Measurements from ENCODE around the gene PAX5.

Gene PAX5

DNA sequence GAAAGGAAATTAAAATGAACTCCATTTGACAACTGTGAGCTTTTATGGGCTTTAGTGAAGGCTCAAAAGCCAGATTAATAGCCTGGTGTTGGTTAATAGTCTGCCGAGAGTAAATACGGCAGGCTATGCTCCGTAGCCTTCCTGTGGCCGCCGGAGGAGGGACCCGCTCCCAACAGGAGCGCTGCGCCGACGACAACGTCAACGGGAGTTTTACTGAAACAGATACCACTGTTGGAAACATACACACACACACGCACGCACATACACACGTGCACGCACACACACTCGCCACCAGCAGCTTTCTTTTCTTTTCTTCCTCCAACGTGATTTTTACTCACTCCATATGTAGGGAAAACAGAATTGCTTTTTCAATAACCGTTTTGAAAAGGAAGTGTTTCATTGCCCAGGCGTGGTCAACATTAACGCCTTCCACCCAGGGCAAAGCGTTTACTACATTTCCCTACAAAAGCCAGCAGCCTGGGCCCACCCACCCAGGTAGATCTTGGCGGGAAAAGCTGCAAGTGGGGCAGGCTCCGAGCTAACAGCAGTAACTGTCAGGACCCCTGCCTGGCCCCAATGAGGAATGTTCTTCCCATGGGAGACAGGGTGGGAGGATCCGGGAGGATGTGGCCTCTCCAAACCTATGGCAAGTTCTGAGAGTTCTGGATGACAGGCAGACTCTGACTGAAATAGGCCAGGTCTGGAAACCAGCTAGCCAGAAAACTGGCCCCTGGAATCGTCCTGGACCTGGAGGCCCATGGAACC, 72.3 kb downstream of the PAX5 start:
- no peak for DNase-seq (ENCODE audit: low read depth in 2 of 2)

DNA sequence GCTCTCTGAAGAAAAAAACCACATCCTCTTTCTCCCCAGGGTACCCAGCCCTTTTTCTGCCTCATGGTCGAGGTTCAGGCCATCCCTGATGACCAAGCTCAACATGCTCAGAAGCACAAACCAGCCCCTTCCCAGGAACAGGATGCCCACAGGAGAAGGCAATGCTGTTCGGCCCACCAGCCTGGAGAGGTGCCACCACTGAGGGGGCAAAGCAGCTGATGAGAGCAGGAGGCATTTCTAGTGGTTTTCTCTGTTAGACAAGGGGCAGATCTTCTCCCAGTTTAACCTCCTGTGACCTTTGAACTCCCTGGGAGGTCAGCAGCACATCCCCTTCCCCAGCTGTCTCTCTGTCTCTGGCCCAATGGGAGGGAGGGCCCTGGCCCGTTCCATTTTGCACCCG, 73.0 kb downstream of the PAX5 start:
- no peak for DNase-seq (ENCODE audit: low read depth in 2 of 2)

DNA sequence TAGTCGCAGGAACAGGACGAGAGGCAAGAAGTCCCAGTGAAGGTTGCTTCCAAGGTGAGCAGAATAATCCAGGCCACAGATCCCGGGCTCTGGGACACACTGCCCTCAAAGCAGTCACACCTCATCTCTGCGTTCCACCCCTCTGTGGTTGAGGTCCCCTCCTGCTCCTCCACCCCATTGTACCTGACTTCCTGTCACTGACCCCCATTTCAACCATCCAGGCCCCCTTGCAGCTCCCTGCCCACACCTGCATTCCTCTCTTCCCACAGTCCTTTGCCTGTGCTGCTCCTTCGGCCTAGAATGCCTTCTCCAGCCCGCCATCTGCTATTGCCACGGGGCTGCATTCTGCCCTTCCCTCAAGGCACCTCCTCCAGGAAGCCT, 73.5 kb downstream of the PAX5 start:
- no peak for DNase-seq (ENCODE audit: low read depth in 2 of 2)

DNA sequence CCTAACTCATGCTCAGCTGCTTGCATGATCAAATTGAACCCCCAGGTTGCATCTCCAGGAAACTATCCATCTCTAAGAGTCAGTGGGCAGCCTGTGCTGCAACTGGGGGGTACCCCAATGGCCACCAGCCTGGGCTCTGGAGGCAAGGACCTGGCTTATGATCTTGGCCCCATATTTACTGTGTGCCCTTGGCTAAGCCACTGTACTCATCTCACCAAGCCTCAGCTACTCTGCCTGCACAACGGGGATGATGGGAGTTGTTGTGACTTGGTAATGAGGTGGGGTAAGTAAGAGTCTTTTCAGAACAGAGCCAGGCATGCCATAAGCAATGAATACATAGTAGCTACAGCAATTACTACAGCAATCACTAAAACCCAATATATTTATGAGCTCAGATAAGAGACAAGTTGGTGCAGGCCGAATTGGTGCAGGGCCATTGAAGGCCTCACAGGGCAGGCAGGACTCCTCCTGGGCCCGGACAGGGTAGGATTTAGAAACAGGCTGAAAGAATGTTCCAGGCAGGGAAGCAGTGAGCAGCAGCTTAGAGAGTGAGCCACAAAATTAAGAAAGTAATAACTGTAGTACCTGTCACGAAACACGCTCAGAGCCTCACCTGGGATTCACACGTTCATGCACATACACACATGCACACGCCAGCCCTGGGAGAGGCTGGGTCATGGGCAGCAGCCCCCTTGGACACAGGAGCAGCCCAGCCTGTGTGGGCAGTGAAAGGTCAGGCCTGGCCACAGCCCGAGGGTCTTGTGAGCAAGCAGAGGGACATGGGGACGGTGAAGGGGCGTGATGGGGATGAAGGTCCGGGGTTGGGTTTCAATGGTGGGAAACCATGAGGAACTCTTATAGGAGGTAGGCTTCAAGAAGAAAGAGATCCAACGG, 74.1 kb downstream of the PAX5 start:
- no peak for DNase-seq (ENCODE audit: low read depth in 2 of 2)

GRCh38 chr9:36956908-36957307, 77.2 kb downstream of the PAX5 start:
- DNase-seq (ENCODE audit: low read depth in 2 of 2), result no peak

GRCh38 chr9:36950389-36950788, 83.7 kb downstream of the PAX5 start:
- DNase-seq (ENCODE audit: low read depth in 2 of 2), result no peak

DNA sequence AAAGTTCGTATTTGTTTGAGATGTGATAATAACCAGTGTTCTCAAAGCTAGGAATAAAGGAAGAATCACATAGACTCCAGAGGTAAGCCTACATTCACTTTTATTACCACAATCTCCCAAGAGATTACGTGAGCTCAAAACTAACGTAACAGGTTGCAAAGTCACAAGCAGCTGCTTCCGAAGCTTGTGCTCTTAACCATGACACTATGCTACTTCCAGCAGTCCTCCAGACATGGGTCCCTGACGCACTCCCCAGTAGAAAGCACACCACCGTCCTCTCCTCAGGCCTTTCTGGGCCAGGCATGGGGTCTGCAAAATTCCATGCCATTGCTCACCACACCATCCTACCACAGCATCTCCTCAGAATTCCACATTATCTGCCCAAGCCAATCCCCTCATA, 84.6 kb downstream of the PAX5 start:
- DNase-seq (ENCODE audit: low read depth in 2 of 2), result no peak

DNA sequence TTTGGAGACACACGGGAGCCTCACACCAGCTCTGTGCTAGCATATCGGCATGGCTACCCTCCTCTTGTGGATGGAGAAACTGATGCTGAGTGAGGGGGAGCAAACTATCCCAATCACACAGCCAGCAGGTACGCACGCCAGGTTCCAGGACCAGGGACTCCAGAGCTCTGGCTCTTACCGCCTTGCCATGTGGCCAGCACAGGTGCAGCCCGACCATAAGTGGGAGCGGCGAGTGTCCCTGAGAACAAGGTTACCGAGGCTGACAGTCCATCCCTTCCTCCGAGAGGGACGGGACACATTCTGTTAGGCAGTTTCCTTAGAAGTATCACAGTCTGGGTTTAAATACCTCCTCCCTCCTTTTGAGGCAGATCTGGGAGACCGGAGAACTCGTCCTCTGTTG, 86.0 kb downstream of the PAX5 start:
- DNase-seq (ENCODE audit: low read depth in 2 of 2), result no peak

GRCh38 chr9:36946653-36947052, 87.4 kb downstream of the PAX5 start:
- peak in 1 of 2 experiments; percentile 7 for DNase-seq (ENCODE audit: low read depth in 2 of 2)

DNA sequence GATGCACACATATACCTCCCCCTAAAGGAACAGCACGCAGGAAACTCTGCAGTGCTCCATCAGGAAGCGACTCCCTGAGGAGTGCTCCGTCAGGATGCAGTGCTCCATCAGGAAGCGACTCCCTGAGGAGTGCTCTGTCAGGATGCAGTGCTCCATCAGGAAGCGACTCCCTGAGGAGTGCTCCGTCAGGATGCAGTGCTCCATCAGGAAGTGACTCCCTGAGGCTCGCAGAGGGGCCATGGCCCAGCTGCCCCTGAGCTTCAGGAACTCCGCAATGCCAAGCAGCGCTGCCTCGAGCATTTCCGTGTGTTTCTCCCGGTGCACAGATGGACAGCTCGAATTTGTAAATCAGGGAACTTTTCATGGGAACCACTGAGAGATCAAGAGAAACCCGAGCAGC, 88.1 kb downstream of the PAX5 start:
- DNase-seq (ENCODE audit: low read depth in 2 of 2), result no peak

DNA sequence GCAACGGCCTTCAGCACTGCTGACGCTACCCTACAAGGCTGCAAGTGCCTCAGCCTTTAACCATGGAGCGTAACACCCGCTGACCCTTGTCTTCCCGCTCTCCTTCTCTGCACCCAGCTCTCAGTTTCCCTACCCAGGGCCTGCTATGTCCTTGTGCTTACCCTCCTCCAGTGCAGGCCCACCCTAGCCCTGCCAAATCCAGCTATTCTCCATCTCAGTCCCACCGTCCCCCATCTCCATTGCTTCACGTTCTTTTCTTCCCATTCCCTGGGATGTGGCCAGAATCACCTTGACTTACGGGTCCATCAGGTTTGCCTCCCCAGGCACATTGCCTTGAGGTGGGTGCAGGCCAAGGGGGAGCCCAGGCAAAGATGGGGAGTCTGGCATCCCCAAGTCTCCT, 91.2 kb downstream of the PAX5 start:
- DNase-seq (ENCODE audit: low read depth in 2 of 2), result no peak

DNA sequence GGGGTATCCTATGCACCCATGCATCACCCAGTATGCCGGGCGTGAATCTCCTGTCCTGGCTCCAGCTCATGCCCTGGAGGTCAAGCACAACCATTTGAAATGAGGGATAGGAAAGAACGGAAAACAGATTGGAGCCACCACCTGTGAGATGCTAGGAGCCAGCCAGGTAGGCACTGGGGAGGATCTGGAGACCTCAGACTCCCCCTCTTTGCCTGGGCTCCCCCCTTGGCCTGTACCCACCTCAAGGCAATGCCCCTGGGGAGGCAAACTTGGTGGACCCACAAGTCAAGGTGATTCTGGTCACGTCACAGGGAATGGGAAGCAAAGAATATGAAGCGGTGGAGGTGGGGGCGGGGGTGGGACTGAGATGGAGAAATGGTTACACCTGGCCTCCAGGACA, 92.6 kb downstream of the PAX5 start:
- no peak for DNase-seq (ENCODE audit: low read depth in 2 of 2)

DNA sequence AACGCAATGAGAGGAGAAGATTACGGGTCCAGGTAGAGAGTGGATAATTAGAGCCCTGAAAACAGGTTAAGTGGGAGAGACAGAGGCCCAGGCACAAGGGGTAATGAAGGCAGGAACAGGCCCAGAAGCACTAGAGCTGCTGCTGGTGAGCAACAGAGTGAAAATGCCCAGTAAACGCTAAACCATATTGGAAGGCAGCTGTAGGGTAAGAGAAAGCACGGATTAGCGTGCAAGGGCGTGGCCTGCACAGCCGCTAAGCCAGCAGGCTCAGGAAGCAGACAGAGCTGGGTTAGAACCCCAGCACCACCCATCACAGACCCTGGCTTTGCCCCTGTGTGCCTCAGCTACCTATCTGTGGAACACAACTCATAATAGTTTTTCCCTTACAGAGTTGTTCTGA, 93.2 kb downstream of the PAX5 start:
- DNase-seq (ENCODE audit: low read depth in 2 of 2), result no peak

- no peak for DNase-seq (ENCODE audit: low read depth in 2 of 2)
Measured at GRCh38 chr9:36940500-36940853, 93.6 kb downstream of the PAX5 start.

DNA sequence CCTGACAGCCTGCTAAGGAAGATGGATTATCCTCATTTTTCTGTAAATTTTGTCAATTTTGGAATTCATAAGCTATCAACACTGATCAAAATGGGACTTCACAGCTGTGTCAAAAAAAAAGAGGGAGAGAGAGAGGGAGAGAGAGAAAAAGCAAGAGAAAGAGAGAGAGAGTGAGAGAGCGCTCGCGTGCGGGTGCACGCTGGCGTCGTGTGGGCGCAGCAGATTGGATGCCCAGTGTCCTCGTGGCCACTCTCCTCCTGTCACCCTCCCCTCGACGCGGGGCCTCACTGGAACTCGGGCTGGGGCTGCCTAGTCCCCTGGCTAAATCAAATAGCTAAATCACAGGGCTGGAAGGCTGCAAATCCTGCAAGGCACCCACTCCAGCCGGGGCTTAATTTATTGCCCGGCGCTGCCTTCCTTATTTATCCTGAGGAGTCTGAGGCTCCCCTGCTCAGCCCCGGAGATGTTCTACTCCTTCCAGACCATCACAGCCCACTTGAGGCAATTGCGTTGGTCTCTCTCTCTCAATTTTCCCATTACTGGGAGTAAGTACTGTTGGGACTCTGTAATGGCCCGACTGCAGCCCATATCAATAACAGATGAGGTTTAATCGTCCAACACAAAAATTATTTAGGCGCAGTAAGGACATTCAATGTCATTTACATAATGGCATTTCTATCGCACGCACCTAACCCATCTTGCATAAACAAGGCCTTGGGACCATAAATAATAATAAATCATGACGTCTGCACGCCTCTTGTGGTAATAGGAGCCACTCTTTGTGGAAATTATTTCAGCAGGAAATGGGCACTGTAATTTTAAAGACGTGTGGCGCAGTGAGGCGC, 94.2 kb downstream of the PAX5 start:
- DNase-seq (ENCODE audit: low read depth in 2 of 2), result no peak

- no peak for DNase-seq (ENCODE audit: low read depth in 2 of 2)
Measured at GRCh38 chr9:36939214-36939613, 94.9 kb downstream of the PAX5 start.

GRCh38 chr9:36938617-36939016, 95.5 kb downstream of the PAX5 start:
- no peak for DNase-seq (ENCODE audit: low read depth in 2 of 2)

- DNase-seq (ENCODE audit: low read depth in 2 of 2), result no peak
Measured at GRCh38 chr9:36937951-36938350, 96.1 kb downstream of the PAX5 start.

- no peak for DNase-seq (ENCODE audit: low read depth in 2 of 2)
Measured at GRCh38 chr9:36937346-36937745, 96.7 kb downstream of the PAX5 start.

DNA sequence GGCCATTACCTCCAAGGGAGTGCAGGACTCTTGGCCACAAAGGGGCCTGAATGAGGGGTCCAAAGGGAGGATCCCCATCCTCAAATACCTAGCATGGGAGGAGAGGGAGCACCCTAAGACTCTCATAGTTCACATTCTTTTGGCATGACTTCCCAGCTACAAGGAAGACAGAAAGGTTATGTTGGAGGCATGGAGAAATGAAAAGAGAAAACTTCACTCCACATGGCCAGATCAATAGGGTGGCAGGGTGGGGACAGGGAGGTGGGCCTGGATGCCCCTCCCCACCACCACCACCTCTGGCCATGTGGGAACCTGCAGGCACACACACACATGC, 97.6 kb downstream of the PAX5 start:
- DNase-seq (ENCODE audit: low read depth in 2 of 2), result no peak

GRCh38 chr9:36935768-36936497, 98.1 kb downstream of the PAX5 start:
- DNase-seq (ENCODE audit: low read depth in 2 of 2), result no peak

DNA sequence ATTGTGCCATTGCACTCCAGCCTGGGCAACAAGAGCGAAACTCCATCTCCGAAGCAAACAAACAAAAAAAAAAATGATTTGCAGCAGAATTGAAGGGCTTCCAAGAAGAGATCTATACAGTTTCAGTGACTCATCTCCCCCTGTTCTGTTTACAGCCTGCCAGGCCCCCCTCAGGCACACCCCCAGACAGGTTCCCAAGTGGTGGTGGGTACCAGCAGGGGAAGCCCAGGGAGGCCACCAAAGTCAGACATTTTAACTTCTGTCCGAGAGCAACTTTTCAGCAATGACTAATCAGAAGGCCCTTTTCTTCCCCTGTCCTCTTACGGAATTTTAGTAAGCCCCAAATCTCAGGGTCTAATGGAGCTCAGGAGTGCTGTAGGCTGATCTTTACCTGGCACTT, 98.7 kb downstream of the PAX5 start:
- no peak for DNase-seq (ENCODE audit: low read depth in 2 of 2)
